ENCODE data around the gene ULBP3.
"Not testable (repeated sequence)": the region's sequence is repeated elsewhere in the genome, so short reads cannot be mapped to it uniquely, and the experiment has no call there.

ULBP3 gene

GRCh38 chr6:150043501-150044412 lies 25.2 kb downstream of the ULBP3 start:
- DNase-seq (ENCODE audit: low read depth in 1 of 2, low spot score in 1 of 2): no peak

DNA sequence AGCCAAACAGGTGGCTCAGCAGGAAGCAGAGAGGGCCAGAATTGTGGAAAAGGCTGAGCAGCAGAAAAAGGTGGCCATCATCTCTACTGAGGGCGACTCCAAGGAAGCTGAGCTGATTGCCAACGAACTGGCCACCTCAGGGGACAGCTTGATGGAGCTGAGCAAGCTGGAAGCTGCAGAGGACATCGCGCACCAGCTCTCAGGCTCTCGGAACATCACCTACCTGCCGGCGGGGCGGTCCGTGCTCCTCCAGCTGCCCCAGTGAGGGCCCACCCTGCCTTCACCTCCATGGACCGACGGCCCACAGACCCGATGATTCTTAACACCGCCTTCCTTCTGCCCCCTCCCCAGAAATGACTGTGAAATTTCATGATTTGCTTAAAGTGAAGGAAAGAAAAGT lies 25.8 kb downstream of the ULBP3 start:
- DNase-seq (ENCODE audit: low read depth in 1 of 2, low spot score in 1 of 2): no peak

GRCh38 chr6:150038202-150039062 lies 30.5 kb downstream of the ULBP3 start:
- DNase-seq (ENCODE audit: low read depth in 1 of 2, low spot score in 1 of 2): no peak

DNA sequence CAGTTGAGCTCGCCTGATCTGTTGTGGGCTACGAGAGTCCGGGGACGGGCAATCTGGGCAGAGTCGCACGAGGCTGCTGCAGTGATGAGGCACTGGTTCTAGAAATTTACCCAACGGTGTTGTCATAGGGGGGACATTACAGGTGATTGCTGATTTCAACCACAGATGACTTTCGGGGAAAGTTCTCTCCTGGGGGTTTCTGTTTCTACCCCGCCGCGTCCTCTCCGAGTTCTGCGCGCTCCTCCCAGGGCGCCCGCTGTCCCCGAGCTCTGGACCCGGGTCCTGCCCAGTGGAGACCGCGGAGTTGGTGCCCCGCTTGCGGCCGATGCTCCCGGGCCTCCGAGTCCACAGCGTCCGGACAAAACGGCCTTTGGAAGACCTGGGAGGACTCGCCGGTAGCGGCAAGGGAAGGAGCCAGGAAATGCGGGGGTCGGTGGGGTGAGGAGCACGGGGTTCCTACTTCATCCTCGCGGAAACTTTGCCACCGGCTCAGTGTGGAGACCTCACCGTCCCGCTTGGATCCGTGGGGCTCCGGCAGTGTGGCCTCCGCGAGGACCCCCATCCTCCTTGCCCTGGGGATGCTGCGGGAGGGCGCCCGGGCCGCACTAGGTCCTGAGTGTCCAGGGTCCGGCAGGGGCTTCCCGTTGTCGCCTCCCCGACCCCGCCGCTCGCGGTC lies 31.3 kb downstream of the ULBP3 start:
- DNase-seq (ENCODE audit: low read depth in 1 of 2, low spot score in 1 of 2): no peak

DNA sequence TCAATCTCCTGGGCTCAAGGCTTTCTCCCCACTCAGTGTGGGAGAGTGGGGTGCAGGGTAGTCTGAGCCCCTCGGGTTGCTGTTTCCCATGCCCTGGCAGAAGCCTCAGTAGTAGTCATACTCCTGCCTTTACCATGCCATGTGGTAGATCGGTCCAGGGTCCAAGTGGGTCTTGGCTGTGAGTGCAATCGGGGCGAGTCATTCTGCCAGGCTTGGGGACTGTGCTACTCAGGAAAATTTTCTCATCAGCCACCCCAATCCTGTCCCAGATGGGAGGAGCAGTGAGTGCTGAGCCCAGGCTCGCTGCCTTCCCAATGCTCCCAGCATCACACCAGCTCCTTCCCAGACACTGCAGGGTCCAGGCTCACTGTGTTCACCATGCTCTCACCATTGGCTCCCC lies 32.8 kb downstream of the ULBP3 start:
- no peak for DNase-seq (ENCODE audit: low read depth in 1 of 2, low spot score in 1 of 2)

GRCh38 chr6:150033207-150033771 lies 35.6 kb downstream of the ULBP3 start:
- no peak for DNase-seq (ENCODE audit: low read depth in 1 of 2, low spot score in 1 of 2)

DNA sequence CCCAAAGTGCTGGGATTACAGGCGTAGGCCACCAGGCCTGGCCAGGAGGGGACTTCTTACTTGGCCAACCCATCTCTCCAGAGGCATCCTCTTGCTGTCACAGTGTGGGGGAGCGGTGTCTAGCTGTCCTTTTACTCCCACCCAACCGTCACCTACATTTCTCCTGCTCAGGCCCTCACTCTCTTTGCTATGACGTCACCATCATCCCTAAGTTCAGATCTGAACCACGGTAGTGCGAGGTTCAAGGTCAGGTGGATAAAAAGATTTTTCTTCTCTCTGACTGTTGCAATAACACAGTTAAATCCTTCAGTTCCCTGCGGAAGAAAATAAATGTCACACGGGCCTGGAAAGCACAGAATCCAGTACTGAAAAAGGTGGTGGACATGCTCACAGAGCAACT lies 36.3 kb downstream of the ULBP3 start:
- no peak for DNase-seq (ENCODE audit: low read depth in 1 of 2, low spot score in 1 of 2)

DNA sequence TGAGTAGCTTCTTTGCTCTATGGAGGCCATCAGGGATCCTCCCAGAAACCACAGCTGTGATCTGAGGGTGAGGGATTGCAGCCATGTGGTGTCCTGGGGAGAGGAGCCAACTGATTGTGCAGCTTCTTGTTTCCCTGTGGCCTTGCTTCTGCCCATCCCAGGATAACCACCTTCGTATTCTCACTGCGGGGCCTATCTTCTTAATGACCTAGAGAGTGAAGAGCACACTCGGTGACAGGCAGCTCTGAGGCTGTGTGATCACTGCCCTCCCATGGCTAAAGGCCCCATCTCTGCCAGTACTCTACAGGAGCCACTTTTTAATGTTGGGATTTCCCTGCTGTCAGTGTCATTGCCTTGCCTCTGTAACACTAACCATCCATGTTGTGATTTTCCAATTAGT lies 38.3 kb downstream of the ULBP3 start:
- DNase-seq (ENCODE audit: low read depth in 1 of 2, low spot score in 1 of 2): no peak

- DNase-seq (ENCODE audit: low read depth in 1 of 2, low spot score in 1 of 2): no peak
Observed at GRCh38 chr6:150029749-150030148, 39.2 kb downstream of the ULBP3 start.

GRCh38 chr6:150029276-150029675 lies 39.6 kb downstream of the ULBP3 start:
- no peak for DNase-seq (ENCODE audit: low read depth in 1 of 2, low spot score in 1 of 2)

GRCh38 chr6:150028799-150029198 lies 40.1 kb downstream of the ULBP3 start:
- DNase-seq (ENCODE audit: low read depth in 1 of 2, low spot score in 1 of 2): no peak

GRCh38 chr6:150027806-150028565 lies 40.9 kb downstream of the ULBP3 start:
- no peak for DNase-seq (ENCODE audit: low read depth in 1 of 2, low spot score in 1 of 2)

- DNase-seq (ENCODE audit: low read depth in 1 of 2, low spot score in 1 of 2): no peak
Observed at GRCh38 chr6:150026976-150027805, 41.7 kb downstream of the ULBP3 start.

GRCh38 chr6:150025201-150025917 lies 43.6 kb downstream of the ULBP3 start, which contains the start of gene RAET1L:
TSS of gene RAET1L (minus strand) at chr6:150025532. CDS start at chr6:150025471, 61 bp downstream.
- DNase-seq (ENCODE audit: low read depth in 1 of 2, low spot score in 1 of 2): no peak

DNA sequence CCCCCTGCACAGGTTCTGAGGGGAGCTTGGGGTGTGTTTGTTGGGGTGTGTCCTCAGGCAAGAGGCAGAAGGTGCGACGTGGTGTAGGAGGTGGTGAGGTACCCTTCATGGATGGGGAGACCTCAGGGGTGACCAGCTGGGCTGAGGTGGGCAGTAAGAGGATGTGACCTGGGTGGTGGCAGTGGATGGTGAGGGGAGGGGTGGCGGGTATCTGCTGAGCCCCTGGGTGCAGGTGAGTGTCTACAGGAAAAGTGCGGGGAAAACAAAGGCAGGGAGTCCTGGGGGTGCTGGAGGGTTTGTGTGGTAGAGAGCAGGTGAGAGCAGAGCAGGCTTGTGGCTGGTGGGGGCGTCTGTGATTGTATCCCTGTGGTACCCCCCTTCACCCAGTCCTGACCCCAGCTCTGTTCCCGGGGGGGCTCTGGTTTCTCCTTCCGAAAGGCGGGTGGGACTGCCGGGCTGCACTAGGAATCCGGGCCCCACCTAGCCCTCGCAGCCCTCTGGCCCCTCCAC lies 44.2 kb downstream of the ULBP3 start:
- DNase-seq (ENCODE audit: low read depth in 1 of 2, low spot score in 1 of 2): no peak

DNA sequence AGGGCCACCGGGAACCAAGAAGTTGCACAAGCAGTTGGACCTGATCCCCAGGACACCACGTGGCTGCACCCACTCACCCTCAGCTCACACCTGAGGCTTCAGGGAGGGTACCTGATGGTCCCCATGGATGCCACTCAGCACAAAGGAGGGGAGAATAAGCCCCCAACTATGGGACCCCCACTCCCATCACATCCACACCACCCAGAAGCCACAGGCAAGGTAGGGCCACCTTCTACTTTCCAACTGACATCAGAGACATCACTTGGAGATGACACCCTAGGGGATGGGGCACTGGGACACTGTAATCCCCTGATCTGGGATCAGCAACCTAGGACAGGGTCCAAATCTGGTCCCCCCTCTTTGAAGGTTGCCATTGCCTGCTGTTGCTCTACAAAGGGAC lies 44.9 kb downstream of the ULBP3 start:
- DNase-seq (ENCODE audit: low read depth in 1 of 2, low spot score in 1 of 2): not testable (repeated sequence)

- DNase-seq (ENCODE audit: low read depth in 1 of 2, low spot score in 1 of 2): not testable (repeated sequence)
Observed at GRCh38 chr6:150021870-150022269, 47.1 kb downstream of the ULBP3 start.

DNA sequence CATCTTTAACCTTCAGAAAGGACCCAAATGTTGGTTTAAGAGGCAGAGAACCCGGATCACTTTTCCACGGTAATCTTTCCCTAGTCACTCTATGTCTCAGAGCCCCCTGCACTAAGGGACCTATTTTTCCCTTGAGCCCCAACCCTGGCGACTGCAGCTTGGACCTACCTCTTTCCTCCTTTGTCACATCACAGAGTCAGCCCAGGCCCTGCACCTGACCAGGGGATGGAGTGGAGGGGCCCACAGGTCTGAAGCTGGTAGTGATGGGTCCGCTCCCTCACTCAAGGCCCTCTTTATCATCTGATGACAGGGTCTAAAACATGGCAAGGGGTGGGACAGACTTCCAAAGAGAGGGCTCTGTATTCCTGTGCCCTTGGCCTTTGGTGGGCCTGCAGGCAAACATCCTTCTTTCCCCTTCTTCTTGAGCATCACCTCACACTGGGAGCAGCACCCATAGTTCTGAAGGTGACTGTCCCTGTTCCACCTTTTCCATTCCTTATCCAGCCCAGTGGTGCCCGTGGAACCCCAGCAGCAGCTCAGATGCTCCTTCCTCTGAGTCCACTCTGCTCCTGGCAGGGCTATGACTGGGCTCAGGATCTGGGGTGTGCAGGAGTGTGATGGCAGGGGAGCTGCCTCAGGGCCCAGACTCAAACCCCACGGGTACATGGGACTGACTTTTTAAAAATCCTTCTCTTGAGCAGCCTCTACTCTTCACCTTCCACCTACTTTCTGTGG lies 49.9 kb downstream of the ULBP3 start:
- no peak for DNase-seq (ENCODE audit: low read depth in 1 of 2, low spot score in 1 of 2)
